NCI-H1694 (cell line): Measurements from ENCODE around the gene ANAPC1.
A peak's percentile ranks its signal among the peaks of the same experiment; 100 is the strongest.
"Not testable (repeated sequence)": the region's sequence is repeated elsewhere in the genome, so short reads cannot be mapped to it uniquely, and the experiment has no call there.

Experiments
- DNase-seq: peaks from one replicate; lab custom pipeline; 2025; lab: John Stamatoyannopoulos, UW

ANAPC1 gene, protein sequence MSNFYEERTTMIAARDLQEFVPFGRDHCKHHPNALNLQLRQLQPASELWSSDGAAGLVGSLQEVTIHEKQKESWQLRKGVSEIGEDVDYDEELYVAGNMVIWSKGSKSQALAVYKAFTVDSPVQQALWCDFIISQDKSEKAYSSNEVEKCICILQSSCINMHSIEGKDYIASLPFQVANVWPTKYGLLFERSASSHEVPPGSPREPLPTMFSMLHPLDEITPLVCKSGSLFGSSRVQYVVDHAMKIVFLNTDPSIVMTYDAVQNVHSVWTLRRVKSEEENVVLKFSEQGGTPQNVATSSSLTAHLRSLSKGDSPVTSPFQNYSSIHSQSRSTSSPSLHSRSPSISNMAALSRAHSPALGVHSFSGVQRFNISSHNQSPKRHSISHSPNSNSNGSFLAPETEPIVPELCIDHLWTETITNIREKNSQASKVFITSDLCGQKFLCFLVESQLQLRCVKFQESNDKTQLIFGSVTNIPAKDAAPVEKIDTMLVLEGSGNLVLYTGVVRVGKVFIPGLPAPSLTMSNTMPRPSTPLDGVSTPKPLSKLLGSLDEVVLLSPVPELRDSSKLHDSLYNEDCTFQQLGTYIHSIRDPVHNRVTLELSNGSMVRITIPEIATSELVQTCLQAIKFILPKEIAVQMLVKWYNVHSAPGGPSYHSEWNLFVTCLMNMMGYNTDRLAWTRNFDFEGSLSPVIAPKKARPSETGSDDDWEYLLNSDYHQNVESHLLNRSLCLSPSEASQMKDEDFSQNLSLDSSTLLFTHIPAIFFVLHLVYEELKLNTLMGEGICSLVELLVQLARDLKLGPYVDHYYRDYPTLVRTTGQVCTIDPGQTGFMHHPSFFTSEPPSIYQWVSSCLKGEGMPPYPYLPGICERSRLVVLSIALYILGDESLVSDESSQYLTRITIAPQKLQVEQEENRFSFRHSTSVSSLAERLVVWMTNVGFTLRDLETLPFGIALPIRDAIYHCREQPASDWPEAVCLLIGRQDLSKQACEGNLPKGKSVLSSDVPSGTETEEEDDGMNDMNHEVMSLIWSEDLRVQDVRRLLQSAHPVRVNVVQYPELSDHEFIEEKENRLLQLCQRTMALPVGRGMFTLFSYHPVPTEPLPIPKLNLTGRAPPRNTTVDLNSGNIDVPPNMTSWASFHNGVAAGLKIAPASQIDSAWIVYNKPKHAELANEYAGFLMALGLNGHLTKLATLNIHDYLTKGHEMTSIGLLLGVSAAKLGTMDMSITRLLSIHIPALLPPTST (N-terminal part only)

GRCh38 chr2:111883661-111884591, at the start of gene ANAPC1:
TSS of gene ANAPC1 (minus strand) at chr2:111884193. CDS start at chr2:111880825, 3,368 bp downstream.
- peak; percentile 73 for DNase-seq

- DNase-seq, result no peak
Observed at GRCh38 chr2:111932841-111933291, 48.9 kb upstream of the ANAPC1 start.

GRCh38 chr2:111930875-111931274, 46.9 kb upstream of the ANAPC1 start:
- no peak for DNase-seq

- no peak for DNase-seq
Observed at GRCh38 chr2:111930409-111930808, 46.4 kb upstream of the ANAPC1 start.

- no peak for DNase-seq
Observed at GRCh38 chr2:111927723-111928122, 43.7 kb upstream of the ANAPC1 start.

DNA sequence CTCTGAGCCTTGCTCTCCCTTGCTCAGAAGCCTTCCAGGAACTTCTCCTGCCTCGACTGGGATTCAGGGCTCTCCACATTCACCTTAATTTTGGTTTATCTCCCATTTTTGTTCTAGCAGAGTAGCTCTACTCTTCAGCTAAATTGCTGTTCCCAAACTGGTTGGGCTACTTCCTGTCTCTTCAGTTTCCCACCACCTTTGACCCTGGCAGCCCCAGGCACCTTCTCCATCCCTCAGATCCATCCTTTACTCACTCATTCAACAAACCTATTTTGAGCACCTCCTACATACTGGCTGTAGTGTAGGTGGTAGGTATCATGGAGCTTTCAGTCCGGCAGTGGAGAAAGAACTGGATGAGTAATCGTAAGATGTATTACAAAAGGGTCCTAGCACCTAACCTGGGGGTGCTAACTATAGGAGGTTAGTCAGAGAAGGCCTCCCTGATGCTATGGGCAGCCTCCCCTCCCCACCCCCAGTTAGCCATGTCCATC, 40.7 kb upstream of the ANAPC1 start:
- DNase-seq, result no peak

DNA sequence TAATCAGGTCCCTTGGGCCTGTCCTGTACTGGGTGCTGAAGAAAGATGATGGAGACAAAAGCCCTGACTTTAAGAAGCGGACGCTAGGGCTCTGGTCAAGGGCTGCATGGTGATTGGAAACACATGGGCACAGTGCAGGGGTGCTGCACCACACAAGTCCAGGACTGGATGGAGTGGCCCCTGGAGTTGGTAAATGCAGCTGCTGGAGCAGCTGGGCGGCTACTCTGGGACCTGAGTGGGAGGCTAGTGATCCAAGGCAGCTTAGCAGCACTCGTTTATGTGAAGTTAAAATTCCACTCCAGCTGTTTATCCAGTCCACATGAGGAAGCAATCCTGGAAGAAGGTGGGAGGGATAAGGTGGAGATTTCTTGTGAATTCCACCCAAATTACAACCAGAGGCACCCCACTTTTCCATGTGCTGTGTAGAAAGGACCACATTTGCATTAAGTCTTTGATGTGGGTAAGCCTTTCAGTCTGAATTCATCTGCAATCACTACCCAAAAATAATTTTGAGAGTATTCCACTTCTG, 39.3 kb upstream of the ANAPC1 start:
- DNase-seq, result no peak

DNA sequence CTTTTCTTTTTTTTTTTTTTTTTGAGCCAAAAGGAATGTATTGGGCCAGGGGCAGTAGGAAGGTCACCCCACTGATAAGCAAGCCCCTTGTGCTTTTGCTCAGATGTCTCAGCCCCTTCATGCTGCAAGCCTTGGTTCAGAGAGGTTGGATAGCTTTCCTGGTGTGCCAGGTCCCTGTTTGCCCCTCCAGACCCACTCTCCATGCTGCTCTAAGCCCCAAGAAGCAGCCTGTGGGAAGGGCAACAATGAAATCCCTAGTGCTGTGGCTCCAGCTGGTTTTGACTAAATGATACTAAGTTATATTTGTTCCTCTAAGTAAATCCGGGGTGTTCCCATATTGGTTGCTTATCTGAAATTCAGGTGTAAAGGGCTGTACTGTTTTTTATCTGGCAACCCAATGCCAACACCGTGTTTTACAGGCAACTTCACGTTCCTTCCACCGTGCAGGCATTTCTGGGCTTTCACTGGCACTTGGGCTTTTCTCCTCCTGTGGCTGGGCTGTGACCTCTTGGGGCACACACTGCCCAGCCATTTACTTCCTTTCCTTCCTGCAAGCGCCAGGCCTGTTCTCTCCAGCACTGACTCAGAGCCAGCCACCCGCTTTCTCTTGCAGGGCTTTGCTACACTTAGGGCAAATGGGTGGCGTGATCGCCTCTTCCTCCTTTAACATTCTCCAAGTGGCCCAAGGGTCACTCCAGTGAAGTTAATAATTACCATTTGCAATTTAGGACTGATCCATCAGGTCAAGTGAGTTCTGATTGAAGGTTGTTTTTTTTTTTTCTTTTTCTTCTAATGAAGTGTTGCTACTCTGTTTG, 36.0 kb upstream of the ANAPC1 start:
- DNase-seq, result no peak

- no peak for DNase-seq
Observed at GRCh38 chr2:111919365-111919764, 35.4 kb upstream of the ANAPC1 start.

DNA sequence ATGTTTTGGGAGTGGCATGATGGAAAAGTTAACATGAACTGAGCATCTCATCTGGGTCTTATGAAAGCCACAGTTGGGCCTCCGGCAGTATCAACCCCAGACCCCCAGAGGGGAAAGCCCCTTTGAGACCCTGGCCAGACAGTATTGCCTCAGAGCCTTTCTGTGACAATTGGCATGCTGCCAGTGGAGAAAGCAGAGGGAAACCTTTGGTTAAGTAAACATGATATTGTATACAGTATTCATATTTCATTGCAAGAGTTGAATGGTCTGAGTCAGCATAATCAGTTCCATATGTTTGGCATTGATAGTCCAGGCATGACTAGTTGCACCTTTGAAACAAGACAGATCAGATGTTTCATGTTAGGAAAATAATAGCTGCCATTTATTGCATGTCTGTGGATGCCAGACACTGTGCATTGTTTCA, 34.4 kb upstream of the ANAPC1 start:
- DNase-seq, result no peak

DNA sequence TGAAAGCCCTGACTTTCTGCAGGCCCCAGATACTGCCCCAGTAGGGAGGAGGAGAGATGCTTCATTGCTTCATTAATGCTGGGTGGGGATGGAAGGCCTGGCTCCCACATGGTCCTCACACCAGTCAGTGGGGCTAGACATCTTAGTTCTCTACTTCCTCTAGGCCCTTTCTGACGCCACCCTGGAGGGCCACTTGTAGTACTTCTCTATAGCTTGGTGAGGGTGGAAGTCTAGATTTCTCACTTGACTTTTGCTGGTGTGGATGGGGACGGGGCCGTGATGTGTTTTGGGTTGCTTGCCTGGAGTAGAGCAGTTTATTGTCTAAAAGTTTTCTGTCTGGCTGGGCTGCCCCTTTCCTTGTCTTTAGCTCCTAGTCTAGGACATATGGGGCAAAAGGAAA, 33.1 kb upstream of the ANAPC1 start:
- DNase-seq, result no peak

DNA sequence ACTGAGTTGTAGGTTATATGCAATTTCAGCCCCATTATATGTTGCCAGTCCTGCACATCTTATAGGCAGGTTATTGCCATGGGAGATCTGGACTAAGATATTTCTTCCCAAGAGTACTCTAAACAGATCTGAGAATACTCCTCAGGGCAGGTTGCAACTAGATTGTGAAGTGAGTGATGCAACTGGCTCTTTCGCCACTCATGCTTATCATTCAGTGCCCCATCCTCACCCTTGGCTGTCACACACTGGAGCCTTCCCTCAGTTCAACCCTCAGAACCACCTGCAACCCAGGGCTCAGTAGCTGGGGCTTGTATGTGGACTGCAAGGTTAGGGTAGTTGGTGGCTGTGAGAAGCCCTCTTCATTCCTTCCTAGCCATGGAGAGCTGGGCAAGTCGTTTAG, 28.6 kb upstream of the ANAPC1 start:
- no peak for DNase-seq

- DNase-seq, result not testable (repeated sequence)
Observed at GRCh38 chr2:111911295-111911977, 27.4 kb upstream of the ANAPC1 start.

- DNase-seq, result no peak
Observed at GRCh38 chr2:111910609-111911277, 26.8 kb upstream of the ANAPC1 start.

- DNase-seq, result not testable (repeated sequence)
Observed at GRCh38 chr2:111909997-111910396, 26.0 kb upstream of the ANAPC1 start.

DNA sequence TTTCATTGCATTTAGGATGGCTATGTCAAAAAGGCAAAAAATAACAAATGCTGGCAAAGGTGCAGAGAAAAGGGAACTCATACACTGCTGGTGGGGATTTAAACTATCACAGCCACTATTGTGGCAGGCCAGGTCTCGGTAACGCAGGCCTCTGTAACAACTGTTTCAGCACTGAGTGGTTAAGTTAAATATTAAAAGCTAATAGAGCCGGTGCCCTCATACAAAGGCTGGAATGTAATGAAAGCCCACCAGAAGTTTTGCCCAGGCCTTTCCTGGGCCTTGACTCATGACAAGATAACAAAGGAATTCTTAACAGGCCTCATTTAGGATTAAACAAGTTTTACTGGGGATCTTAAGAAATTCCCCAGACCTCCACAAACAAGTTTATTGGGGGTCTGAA, 25.1 kb upstream of the ANAPC1 start:
- DNase-seq, result no peak

DNA sequence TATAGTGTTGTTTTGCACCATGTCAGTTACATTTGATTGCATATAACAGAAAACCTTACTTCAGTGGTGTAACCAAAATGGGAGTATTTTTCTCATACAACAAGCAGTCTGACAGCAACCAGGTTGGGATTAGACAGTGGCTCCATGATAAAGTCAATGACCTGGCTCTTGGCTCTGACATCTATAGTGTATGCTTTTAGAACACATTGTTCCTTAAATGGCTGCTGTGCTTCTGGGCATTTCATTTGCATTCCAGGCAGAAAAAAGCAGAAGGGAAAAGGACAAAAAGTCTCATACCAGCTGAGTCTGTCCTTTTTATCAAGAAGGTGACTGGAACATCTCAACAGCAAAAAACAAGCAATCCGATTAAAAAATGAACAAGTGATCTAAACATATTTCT, 24.6 kb upstream of the ANAPC1 start:
- DNase-seq, result no peak

GRCh38 chr2:111905990-111906735, 22.2 kb upstream of the ANAPC1 start:
- DNase-seq, result no peak
